Activated T-cell treated with anti-CD3 and anti-CD28 coated beads for 1 hour (primary cell): ENCODE data around the gene ADGRL1.
"Not testable (repeated sequence)": the region's sequence is repeated elsewhere in the genome, so short reads cannot be mapped to it uniquely, and the experiment has no call there.

ENCODE experiments used
- DNase-seq: peaks from one replicate; pipeline ENCODE4 v3.0.0-alpha.2; 2020; ENCODE audit warnings: low read depth

The ADGRL1 gene

DNA sequence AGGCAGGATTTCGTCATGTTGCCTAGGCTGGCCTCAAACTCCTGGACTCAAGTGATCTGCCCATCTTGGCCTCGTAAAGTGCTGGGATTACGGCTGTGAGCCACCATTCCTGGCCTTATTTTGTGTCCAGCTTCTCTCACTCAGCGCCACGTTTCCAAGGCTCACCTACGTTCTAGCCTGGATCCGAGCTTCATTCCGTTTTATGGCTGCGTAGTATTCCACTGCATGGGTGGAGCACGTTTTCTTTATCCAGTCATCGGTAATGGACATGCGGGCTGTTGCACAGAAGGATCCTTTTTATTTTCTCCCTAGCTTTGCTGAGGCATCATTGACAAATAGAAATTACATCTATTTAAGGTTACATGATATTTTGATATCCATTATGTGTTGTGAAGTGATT is 16.6 kb downstream of the ADGRL1 start:
- DNase-seq, result no peak

GRCh38 chr19:14188086-14188485 is 17.9 kb downstream of the ADGRL1 start:
- not testable (repeated sequence) for DNase-seq

- DNase-seq, result no peak
Observed at GRCh38 chr19:14187561-14187960, 18.4 kb downstream of the ADGRL1 start.

DNA sequence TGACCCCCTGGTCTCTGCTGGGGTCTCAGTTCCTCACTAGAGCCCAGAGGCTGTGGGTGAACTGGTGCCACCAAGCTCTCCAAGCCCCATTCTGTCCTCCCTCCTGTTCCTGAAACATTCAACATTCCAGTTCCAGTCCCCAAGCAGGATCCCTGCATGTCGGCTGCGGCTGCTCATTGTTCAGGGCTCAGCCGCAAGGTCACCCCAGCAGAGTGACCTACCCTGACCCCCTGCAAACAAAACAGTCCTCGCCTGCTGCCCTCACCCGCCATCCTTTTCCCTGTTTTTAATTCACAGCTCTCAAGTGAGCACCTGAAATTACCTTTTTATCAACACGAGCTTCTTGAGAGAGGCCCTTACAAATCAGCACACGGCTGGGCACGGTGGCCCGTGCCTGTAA is 19.3 kb downstream of the ADGRL1 start:
- not testable (repeated sequence) for DNase-seq

DNA sequence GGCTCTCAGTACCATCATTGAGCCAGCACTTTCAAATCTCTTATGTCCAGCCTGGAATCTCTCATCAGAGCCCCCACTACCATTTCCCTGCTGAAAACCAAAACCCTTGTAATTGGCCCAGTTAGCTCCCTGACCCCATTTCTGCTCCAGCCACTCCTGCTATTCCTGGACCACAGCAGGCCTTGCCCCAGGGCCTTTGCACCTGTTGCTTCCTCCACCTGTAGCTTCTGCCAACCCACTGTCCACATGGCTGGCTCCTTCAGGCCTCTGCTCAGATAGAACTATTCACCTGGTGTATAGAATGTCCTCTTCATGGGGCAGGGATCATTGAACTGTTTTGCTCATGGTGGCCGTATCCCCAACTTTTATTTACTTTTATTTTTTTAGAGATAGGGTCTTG is 20.3 kb downstream of the ADGRL1 start:
- not testable (repeated sequence) for DNase-seq

GRCh38 chr19:14185158-14185557 is 20.8 kb downstream of the ADGRL1 start:
- DNase-seq, result no peak

DNA sequence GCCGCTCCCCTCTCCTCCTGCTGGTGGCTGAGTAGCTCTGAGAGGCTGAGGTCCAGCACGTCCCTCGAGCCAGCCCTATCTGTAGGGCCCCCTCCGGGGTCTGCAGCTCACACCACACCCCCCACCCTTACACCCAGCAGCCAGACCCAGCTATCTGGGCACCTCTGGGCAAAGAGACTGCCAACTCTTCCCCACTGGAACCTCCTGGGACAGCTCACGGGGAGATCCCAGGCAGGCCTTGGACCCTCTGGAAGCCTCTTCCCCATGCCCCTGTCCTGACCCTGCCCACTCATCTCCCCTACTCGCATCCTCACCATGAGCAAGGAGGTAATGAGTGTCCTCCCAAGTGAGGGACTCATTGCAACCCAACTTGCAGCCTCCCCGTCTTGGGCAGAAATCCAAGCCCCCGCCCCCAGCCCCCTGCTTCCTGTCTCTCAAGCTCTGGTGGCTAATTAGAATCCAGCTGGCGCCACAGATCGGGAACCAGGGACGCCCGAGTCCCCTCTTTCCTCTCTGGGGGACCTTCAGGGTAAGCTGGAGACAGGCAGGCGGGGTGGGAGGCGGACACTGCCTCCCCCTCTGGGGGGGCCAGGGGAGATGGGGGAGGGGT is 22.1 kb downstream of the ADGRL1 start:
- DNase-seq, result no peak

- no peak for DNase-seq
Observed at GRCh38 chr19:14182476-14182875, 23.5 kb downstream of the ADGRL1 start.

DNA sequence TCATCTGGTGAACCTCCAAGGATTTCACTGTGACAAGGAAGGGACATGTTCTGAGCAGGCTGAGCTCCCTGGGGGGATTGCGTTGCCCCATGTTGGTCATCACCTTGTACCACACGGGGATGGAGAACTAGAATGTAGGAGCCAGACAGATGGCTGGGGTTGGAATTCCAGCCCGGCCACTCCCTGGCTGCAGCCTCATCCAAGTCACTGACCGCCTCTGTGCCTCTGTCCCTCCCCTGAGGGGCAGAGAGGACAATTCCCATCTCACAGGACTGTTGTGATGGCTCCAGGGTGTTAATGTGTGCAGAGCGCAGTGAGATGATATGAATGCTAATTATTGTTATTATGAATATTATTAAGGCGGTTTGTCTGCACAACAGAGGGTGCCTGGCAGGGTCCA is 24.1 kb downstream of the ADGRL1 start:
- no peak for DNase-seq

DNA sequence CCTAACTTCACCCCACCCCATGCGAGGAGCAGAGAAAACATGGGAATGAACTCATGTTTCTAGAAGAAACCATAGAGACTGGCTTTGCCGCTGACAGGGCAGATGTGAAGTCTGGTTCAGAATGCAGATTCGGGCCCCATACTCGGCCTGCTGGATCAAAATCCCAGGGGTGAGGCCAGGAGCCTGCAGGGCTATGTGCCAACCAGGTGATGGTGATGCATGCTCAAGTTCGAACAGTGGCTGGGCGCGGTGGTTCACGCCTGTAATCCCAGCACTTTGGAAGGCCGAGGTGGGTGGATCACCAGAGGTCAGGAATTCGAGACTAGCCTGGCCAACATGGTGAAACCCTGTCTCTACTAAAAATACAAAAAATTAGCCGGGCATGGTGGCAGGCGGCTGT is 24.8 kb downstream of the ADGRL1 start:
- not testable (repeated sequence) for DNase-seq

- DNase-seq, result no peak
Observed at GRCh38 chr19:14177496-14178074, 28.4 kb downstream of the ADGRL1 start.

- DNase-seq, result no peak
Observed at GRCh38 chr19:14175351-14175792, 30.6 kb downstream of the ADGRL1 start.

- DNase-seq, result no peak
Observed at GRCh38 chr19:14174883-14175282, 31.1 kb downstream of the ADGRL1 start.

GRCh38 chr19:14168993-14169392 is 37.0 kb downstream of the ADGRL1 start:
- no peak for DNase-seq

DNA sequence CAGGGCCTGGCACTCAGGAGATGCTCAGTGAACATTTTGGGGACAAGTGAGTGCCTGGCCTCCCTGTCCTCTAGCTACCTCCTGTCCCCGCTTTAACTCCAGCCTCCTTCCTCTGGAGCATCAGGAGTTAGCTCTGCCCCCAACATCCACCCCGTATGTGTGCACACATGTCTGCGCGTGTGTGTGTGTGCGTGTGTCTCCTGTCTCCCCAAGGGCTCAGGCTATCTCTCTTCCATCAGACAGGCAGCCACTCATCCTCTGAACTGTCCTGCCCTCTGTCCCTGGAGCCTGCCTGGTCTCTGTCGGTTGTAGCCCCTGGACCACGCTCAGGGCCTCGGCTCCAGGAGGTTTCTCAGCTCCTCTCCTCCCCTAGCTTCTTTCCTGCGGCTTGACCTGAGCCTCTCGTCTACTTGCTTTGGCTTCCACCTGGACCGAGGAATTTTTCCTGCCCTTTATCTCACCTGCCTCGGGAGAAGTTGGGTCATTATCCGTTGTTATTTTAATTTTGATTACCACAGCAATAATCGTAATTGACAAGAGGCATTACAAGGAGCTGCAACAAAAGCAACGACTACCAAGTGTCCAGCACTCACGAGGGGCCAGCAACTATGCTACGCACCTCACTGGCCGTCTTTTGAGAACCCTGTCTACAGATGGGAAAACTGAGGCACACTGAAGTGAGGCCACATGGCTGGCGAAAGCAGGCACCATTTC is 37.6 kb downstream of the ADGRL1 start:
- no peak for DNase-seq

- no peak for DNase-seq
Observed at GRCh38 chr19:14167576-14168138, 38.3 kb downstream of the ADGRL1 start.

GRCh38 chr19:14166999-14167575 is 38.9 kb downstream of the ADGRL1 start:
- DNase-seq, result no peak

- no peak for DNase-seq
Observed at GRCh38 chr19:14165990-14166830, 39.8 kb downstream of the ADGRL1 start.

DNA sequence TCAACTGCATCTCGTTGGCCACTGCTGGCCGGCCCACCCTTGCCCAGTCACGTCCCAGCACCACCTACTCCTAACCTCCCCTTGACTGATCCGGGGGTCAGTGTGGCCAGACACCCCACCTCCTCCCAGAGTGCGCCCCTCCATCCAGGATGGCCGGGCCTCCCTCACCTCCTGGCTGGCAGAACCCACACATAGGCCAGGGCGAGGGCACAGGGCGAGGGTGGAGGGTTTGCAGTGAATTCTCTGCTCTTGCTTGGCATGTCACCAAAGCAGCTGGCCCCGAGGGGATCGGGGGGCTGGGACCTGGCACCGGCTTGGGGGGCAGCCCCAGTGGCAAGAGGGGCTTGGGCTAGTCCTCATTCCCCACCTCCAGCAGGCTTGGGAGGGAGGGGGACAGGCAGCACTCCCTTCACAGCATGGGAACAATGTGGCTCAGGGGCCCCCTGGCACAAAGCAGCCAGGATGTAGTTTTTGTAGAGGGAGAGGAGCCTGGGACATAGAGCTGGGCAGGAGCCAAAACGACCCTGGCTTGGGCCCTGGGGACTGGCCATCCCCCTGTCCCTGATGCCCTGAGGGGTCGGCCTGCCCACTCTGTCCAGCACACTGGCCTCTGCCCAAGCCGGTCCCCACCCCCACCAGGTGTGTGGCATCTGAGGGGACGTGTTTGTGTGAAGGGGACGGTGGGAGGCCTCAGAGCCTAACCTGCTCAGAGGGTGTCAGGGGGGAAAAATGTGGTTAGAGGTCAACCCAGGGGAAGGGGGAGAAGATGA is 41.1 kb downstream of the ADGRL1 start:
- no peak for DNase-seq

GRCh38 chr19:14164082-14164481 is 41.9 kb downstream of the ADGRL1 start:
- no peak for DNase-seq

GRCh38 chr19:14162871-14163297 is 43.1 kb downstream of the ADGRL1 start:
- DNase-seq, result no peak
